Left lung (tissue), 10 donors: ENCODE data around the gene ZBTB42. TPM values are rescaled to one million over a fixed set of nuclear protein-coding genes. Genes with fewer than 3 reads are reported as not detected.
A peak's percentile ranks its signal among the peaks of the same experiment; 100 is the strongest.

ENCODE experiments used
- ATAC-seq: fragments of 200-7000 bp; cut with Tn5 transposase; one replicate; pipeline ENCODE4 v1.9.1; 2020; ENCODE audit warnings: moderate library complexity
- DNase-seq, 4 donors: peaks; one replicate each; pipeline ENCODE4 v3.0.0-alpha.2; 2013 to 2020
- H3K27ac ChIP-seq, 2 donors: fragments of 200-600 bp; sonication (generic) in 1 of 2; one replicate each; pipeline versions ENCODE4 v1.5.0 to v1.8.0; 2020 to 2021
- H3K27me3 ChIP-seq, 2 donors: fragments of 200-600 bp; sonication (generic) in 1 of 2; one replicate each; pipeline versions ENCODE4 v1.5.0 to v1.8.0; 2020 to 2021
- H3K36me3 ChIP-seq, 2 donors: fragments of 200-600 bp; sonication (generic) in 1 of 2; one replicate each; pipeline versions ENCODE4 v1.5.0 to v1.8.0; 2020 to 2021
- H3K4me1 ChIP-seq, 2 donors: fragments of 200-600 bp; one replicate each; pipeline ENCODE4 v1.8.0; 2021
- H3K4me3 ChIP-seq, 2 donors: fragments of 200-600 bp; sonication (generic) in 1 of 2; one replicate each; pipeline versions ENCODE4 v1.5.0 to v1.8.0; 2020 to 2021; ENCODE audit warnings: mild to moderate bottlenecking in 1 of 2
- H3K9me3 ChIP-seq, 2 donors: fragments of 200-600 bp; sonication (generic) in 1 of 2; one replicate each; pipeline versions ENCODE4 v1.5.0 to v1.8.0; 2020 to 2021
- intact Hi-C, 2 donors: fragments of 100-400 bp; cut with DNase I; formaldehyde crosslinking; loops; one replicate each; pipeline versions ENCODE4 v1.11.2 to v1.14.2; 2022
- polyA plus RNA-seq, 6 donors: library from polyadenylated mRNA; unstranded; fragments of 120-200 nt; gene quantifications; one replicate each; pipeline ENCODE4 v1.2.1, GENCODE V29; 2013; ENCODE audit not compliant: insufficient read length in 6 of 6
- total RNA-seq, 2 donors: library from RNA; stranded (reverse); fragmentation: NEBNext Ultra II Directional; extraction: Animal tissue kit (Norgen Biotek cat#: 25700); gene quantifications; one replicate each; pipeline ENCODE4 v1.2.1, GENCODE V29; 2021
- TF ChIP-seq, protein P1 (sequence below), 2 donors: fragments of 200-600 bp; sonication (generic) in 1 of 2; IDR thresholded peaks; one replicate each; pipeline versions ENCODE4 v1.5.0 to v1.8.0; 2021; ENCODE audit warnings: antibody characterized with exemption in 2 of 2
- donor health status: DM: no; HTN: yes; CAD: no.
- donor health status: DM: no; HTN: no; CAD: no.

ZBTB42 gene
- total and polyA plus RNA-seq, 8 donors: 5.8 to 12.1 (median 9.3) TPM

DNA sequence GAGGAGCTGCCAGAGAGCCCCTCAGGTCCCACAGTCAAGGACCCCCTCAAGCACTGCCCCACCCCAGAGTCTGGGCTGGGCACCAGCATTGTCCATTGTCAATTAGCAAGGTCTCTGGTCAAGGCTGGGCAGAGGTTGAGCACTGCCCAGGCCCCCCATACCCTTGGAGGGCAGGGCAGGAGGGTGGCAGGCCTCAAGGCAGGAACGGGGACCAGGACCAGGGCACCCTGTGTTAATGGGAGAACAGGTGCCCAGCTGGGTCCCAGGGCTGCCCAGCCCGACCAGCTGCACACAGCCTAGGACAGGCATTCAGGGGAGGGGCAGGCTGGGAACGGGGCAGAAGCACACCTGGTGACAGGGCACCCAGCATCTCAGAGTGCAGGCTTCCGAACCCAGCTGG lies 29.5 kb upstream of the ZBTB42 start:
- peak in 1 of 4 donors; percentile 51 for DNase-seq
- no peak overlapping the region for H3K27ac ChIP-seq
- H3K4me1 ChIP-seq: peaks cover 9 to 10% of the 10 kb centered on the region in 2 donors
- TF ChIP-seq, protein P1, sequence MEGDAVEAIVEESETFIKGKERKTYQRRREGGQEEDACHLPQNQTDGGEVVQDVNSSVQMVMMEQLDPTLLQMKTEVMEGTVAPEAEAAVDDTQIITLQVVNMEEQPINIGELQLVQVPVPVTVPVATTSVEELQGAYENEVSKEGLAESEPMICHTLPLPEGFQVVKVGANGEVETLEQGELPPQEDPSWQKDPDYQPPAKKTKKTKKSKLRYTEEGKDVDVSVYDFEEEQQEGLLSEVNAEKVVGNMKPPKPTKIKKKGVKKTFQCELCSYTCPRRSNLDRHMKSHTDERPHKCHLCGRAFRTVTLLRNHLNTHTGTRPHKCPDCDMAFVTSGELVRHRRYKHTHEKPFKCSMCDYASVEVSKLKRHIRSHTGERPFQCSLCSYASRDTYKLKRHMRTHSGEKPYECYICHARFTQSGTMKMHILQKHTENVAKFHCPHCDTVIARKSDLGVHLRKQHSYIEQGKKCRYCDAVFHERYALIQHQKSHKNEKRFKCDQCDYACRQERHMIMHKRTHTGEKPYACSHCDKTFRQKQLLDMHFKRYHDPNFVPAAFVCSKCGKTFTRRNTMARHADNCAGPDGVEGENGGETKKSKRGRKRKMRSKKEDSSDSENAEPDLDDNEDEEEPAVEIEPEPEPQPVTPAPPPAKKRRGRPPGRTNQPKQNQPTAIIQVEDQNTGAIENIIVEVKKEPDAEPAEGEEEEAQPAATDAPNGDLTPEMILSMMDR (IDR thresholded peaks at IDR 0.05): no peak
- peaks cover 0 to 69% of the 10 kb centered on the region in 2 donors for H3K36me3 ChIP-seq
- intact Hi-C loops: no loop called here
- no peak for ATAC-seq
- peaks cover 0 to 5% of the 10 kb centered on the region in 2 donors for H3K9me3 ChIP-seq
- H3K27me3 ChIP-seq: no peaks in the 10 kb centered on the region
- H3K4me3 ChIP-seq: no peak overlapping the region

- Histone ChIP-seq H3K4me1 (peaks cover 9 to 10% of the 10 kb centered on the region in 2 donors), H3K27me3 (no peaks in the 10 kb centered on the region), H3K36me3 (peaks cover 0 to 74% of the 10 kb centered on the region in 2 donors), H3K27ac (no peak overlapping the region), H3K4me3 (no peak overlapping the region), H3K9me3 (peaks cover 0 to 5% of the 10 kb centered on the region in 2 donors)
- ATAC-seq (peak; percentile 20), DNase-seq (peak in 1 of 4 donors; percentile 74)
- intact Hi-C loops: no loop called here
- TF ChIP-seq, protein P1 (IDR thresholded peaks at IDR 0.05): no peak
These were observed 28.8 kb upstream of the ZBTB42 start for GRCh38 chr14:104771918-104772706.

DNA sequence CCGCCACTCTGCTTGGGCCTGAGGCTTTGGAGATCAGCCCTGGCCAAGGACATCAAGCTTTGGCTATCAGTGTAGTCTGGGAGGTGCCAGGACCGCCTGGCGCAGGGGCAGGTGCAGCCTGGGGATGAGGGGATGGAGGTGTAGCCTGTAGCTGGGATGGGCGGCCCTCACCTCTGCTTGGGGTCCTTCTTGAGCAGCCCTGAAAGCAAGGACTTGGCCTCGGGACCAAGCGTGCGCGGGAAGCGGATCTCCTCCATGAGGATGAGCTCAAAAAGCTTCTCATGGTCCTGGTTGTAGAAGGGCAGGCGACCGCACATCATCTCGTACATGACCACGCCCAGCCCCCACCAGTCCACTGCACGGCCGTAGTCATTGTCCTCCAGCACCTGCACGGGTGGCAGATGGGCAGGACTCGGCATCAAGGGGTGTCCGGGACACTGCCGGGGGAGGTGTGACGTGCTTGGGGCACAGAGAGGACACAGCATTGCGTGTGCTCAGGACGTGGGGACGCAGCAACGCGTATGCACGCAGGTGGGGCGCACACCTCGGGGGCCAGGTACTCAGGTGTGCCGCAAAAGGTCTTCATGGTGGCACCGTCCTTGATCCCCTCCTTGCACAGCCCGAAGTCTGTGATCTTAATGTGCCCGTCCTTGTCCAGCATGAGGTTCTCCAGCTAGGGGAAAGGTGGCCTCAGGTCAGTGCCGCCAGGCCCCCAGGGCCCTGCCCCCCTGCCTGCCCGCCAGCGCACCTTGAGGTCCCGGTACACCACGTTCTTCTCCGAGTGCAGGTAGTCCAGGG lies 28.0 kb upstream of the ZBTB42 start:
- TF ChIP-seq, protein P1 (IDR thresholded peaks at IDR 0.05): no peak
- DNase-seq: peak in 1 of 4 donors; percentile 76
- Histone ChIP-seq H3K27ac (no peak overlapping the region), H3K4me1 (peaks cover 9 to 10% of the 10 kb centered on the region in 2 donors), H3K36me3 (peaks cover 0 to 80% of the 10 kb centered on the region in 2 donors), H3K9me3 (peaks cover 0 to 5% of the 10 kb centered on the region in 2 donors), H3K4me3 (no peak overlapping the region), H3K27me3 (no peaks in the 10 kb centered on the region)
- no peak for ATAC-seq
- intact Hi-C loops: no loop called here

DNA sequence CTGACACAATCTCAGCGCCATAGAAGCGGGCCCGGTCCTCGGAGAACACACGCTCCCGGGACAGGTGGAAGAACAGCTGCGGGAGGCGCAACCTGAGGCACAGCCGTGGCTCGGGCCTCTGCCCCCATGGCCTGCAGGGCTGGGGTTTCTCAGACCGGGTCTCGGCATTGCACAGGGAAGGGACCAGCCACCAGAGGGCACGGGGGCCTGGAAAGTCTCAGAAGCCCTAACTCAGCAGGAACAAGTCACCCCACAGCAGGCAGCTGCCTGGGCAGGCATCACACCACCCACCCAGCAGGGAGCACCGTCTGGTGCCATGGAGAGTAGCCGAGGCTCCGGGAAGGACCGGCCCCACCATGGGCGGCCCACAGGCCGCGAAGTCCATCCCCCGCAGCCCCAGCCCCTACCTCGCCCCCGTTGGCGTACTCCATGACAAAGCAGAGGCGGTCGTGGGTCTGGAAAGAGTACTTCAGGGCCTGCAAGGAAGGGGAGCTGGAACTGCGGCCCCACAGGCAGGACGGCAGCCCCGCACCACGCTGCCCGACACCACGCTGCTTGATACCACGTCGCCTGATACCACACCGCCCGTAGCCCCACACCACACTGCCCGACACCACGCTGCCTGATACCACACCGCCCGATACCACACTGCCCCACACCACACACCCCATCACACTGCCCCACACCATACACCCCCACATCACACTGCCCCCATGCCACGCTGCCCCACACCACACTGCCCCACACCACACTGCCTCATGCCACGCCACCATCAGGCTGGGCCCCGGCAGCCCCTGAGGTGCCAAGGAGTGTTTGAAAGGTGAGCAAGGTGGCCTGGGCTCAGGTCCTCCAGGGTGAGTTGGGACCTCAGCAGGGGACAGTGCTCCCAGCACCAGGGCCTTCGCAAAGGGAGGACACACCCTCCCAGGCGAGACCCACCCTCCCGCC lies 27.1 kb upstream of the ZBTB42 start:
- Histone ChIP-seq H3K27me3 (no peaks in the 10 kb centered on the region), H3K9me3 (peaks cover 0 to 5% of the 10 kb centered on the region in 2 donors), H3K4me1 (peaks cover 2 to 4% of the 10 kb centered on the region in 2 donors), H3K27ac (no peak overlapping the region), H3K36me3 (peaks cover 0 to 86% of the 10 kb centered on the region in 2 donors), H3K4me3 (no peak overlapping the region)
- TF ChIP-seq, protein P1 (IDR thresholded peaks at IDR 0.05): no peak
- intact Hi-C loops: no loop called here
- ATAC-seq (no peak), DNase-seq (peak in 1 of 4 donors; percentile 74)
